ENCODE data around the gene PGD. TPM values are rescaled to one million over a fixed set of nuclear protein-coding genes. Genes with fewer than 3 reads are reported as not detected.
A peak's percentile ranks its signal among the peaks of the same experiment; 100 is the strongest.
"Not testable (repeated sequence)": the region's sequence is repeated elsewhere in the genome, so short reads cannot be mapped to it uniquely, and the experiment has no call there.

PGD gene
- total RNA-seq, 1 experiment from 2014 or later, result 162 TPM

GRCh38 chr1:10368194-10368593 lies 30.7 kb upstream of the PGD start:
- Histone ChIP-seq H3K9me2 (replicated peaks; ENCODE audit: low read length) (no peaks in the 10 kb centered on the region), H3F3A (ENCODE audit: low read length, unreplicated experiment) (no peaks in the 10 kb centered on the region), H4K20me1 (ENCODE audit: low read length) (no peaks in the 10 kb centered on the region), H3K79me2 (ENCODE audit: low read length) (no peaks in the 10 kb centered on the region), H3K4me2 (ENCODE audit: low read length) (no peak overlapping the region), H3K36me3 (ENCODE audit: low read depth, low read length) (peaks cover 25% of the 10 kb centered on the region), H3K4me3 (ENCODE audit: low read length) (no peak overlapping the region), H3K27me3 (ENCODE audit: low read length) (no peaks in the 10 kb centered on the region), H2AFZ (ENCODE audit: low read length) (no peak overlapping the region), H3K27ac (ENCODE audit: low read length) (no peak overlapping the region), H3K9ac (ENCODE audit: low read length) (no peak overlapping the region), H3K9me3 (ENCODE audit: low read length) (no peaks in the 10 kb centered on the region), H3K4me1 (ENCODE audit: insufficient read depth, low read length) (no peaks in the 10 kb centered on the region)
- ChIA-PET POLR2A (ENCODE audit: unreplicated experiment) (no interaction called here), CTCF (no interaction called here)
- DNase-seq (no peak), ATAC-seq (no peak)
- BruUV-seq (replicated peaks), result no TSS peak
- TF ChIP-seq EZH2 (IDR thresholded peaks at IDR 0.05; ENCODE audit: low read length, unreplicated experiment) (no peak), EZH2phosphoT487 (IDR thresholded peaks at IDR 0.05; ENCODE audit: borderline replicate concordance, low read length) (no peak), CTCF (conservative IDR thresholded peaks at IDR 0.05; ENCODE audit: low read depth, low read length) (no peak)
- intact Hi-C loops (cut with micrococcal nuclease), result no loop called here

- Histone ChIP-seq H3K9ac (ENCODE audit: low read length) (no peak overlapping the region), H3F3A (ENCODE audit: low read length, unreplicated experiment) (peaks cover 4% of the 10 kb centered on the region), H4K20me1 (ENCODE audit: low read length) (no peaks in the 10 kb centered on the region), H3K9me2 (replicated peaks; ENCODE audit: low read length) (no peaks in the 10 kb centered on the region), H2AFZ (ENCODE audit: low read length) (no peak overlapping the region), H3K4me3 (ENCODE audit: low read length) (no peak overlapping the region), H3K4me2 (ENCODE audit: low read length) (no peak overlapping the region), H3K27ac (ENCODE audit: low read length) (no peak overlapping the region), H3K9me3 (ENCODE audit: low read length) (no peaks in the 10 kb centered on the region), H3K79me2 (ENCODE audit: low read length) (no peaks in the 10 kb centered on the region), H3K4me1 (ENCODE audit: insufficient read depth, low read length) (peaks cover 15% of the 10 kb centered on the region), H3K36me3 (ENCODE audit: low read depth, low read length) (peaks cover 16% of the 10 kb centered on the region), H3K27me3 (ENCODE audit: low read length) (no peaks in the 10 kb centered on the region)
- ATAC-seq (no peak), DNase-seq (no peak)
- ChIA-PET CTCF (interaction anchor here (0.5 kb wide), 1 partner anchor 165 kb away, joined by 3 read pairs; no protein-coding TSS in a partner anchor), POLR2A (ENCODE audit: unreplicated experiment) (no interaction called here)
- no TSS peak for BruUV-seq (replicated peaks)
- no peak for TF ChIP-seq EZH2phosphoT487 (IDR thresholded peaks at IDR 0.05; ENCODE audit: borderline replicate concordance, low read length)
- no peak for TF ChIP-seq EZH2 (IDR thresholded peaks at IDR 0.05; ENCODE audit: low read length, unreplicated experiment)
- intact Hi-C loops (cut with micrococcal nuclease), result no loop called here
Observed at GRCh38 chr1:10374442-10374860, 24.4 kb upstream of the PGD start.

- not testable (repeated sequence) for H3F3A ChIP-seq (ENCODE audit: low read length, unreplicated experiment); H3K9ac ChIP-seq (ENCODE audit: low read length); H3K79me2 ChIP-seq (ENCODE audit: low read length); H3K36me3 ChIP-seq (ENCODE audit: low read depth, low read length); H3K27me3 ChIP-seq (ENCODE audit: low read length); H4K20me1 ChIP-seq (ENCODE audit: low read length); H2AFZ ChIP-seq (ENCODE audit: low read length); H3K9me3 ChIP-seq (ENCODE audit: low read length); H3K4me2 ChIP-seq (ENCODE audit: low read length); H3K9me2 ChIP-seq (replicated peaks; ENCODE audit: low read length); H3K4me3 ChIP-seq (ENCODE audit: low read length)
- ChIA-PET CTCF (interaction anchor here (0.6 to 1.3 kb wide), 4 partner anchors 48 to 1093 kb away, joined by 3 read pairs; no protein-coding TSS in a partner anchor), POLR2A (ENCODE audit: unreplicated experiment) (interaction anchor here (0.6 kb wide), 1 partner anchor 21 kb away, joined by 6 read pairs; no protein-coding TSS in a partner anchor)
- peak; percentile 83 for DNase-seq
- intact Hi-C loops (cut with micrococcal nuclease), result loop anchor here (1.0 kb wide), 3 partner anchors 21 to 117 kb away; no protein-coding TSS in a partner anchor
- ATAC-seq, result peak; percentile 56
- TF ChIP-seq CTCF (conservative IDR thresholded peaks at IDR 0.05; ENCODE audit: low read depth, low read length), result peak; percentile 74
- BruUV-seq (replicated peaks), result TSS peak; percentile 60
- H3K4me1 ChIP-seq (ENCODE audit: insufficient read depth, low read length), result peaks cover 35% of the 10 kb centered on the region
- H3K27ac ChIP-seq (ENCODE audit: low read length), result peak overlapping the region; percentile 60; the same call in 1 of the 2 replicates
Observed at GRCh38 chr1:10377365-10378029, 21.4 kb upstream of the PGD start.
